Measurements from ENCODE around the gene SLC25A1.

DNA sequence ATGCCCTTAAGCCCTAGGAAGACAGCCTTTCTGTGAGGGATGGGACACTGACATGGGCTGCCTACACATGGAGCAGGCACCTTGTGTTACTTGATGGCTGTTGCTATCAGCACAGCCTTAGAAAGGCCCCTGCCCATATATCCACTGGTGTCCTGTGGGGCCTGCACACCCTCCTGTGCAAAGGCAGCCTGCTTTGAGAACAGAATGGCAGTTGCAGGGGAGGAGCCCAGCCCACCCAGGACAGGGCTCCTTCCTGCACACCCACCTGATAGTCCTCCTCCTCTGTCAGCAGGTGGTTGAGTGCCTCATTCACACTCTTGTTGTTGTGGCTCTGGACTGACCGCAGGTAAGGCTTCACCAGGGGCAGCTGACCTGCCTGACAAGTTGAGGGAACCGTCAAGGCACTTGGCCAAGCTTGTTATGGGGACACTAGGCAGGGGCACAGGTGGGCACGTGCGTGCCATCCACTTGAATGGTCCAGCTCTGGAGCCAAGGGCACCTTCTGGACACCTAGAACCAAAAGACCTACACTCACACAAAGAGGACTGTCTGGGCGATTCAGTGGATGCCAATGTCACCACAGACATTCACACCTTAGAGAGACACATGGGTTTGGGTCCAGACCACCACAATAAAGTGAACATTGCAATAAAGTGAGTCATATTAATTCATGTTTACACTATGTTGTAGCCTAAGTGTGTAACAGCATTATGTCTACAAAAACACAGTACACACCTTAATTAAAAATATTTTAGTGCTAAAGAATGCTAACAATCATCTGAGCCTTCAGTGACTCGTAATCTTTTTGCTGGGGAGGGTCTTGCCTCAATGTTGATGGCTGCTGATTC, 9.4 kb upstream of the SLC25A1 start:
- TF ChIP-seq, protein P1, sequence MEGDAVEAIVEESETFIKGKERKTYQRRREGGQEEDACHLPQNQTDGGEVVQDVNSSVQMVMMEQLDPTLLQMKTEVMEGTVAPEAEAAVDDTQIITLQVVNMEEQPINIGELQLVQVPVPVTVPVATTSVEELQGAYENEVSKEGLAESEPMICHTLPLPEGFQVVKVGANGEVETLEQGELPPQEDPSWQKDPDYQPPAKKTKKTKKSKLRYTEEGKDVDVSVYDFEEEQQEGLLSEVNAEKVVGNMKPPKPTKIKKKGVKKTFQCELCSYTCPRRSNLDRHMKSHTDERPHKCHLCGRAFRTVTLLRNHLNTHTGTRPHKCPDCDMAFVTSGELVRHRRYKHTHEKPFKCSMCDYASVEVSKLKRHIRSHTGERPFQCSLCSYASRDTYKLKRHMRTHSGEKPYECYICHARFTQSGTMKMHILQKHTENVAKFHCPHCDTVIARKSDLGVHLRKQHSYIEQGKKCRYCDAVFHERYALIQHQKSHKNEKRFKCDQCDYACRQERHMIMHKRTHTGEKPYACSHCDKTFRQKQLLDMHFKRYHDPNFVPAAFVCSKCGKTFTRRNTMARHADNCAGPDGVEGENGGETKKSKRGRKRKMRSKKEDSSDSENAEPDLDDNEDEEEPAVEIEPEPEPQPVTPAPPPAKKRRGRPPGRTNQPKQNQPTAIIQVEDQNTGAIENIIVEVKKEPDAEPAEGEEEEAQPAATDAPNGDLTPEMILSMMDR (conservative IDR thresholded peaks at IDR 0.05; ENCODE audit: low read length) = no peak
- TF ChIP-seq EZH2phosphoT487 (IDR thresholded peaks at IDR 0.05; ENCODE audit: borderline replicate concordance) = no peak

All from Loucy (cell line).